PC-9 (cell line): Measurements from ENCODE around the gene RBMS3. TPM values are rescaled to one million over a fixed set of nuclear protein-coding genes. Genes with fewer than 3 reads are reported as not detected.

Experiments
- BruUV-seq: library from RNA; stranded (reverse); fragments of 400-500 nt; replicated peaks from 2 replicates; lab custom pipeline; 2021; lab: Mats Ljungman, UMichigan
- CTCF ChIA-PET: fragments of 300-600 bp; sonication (Branson Sonifier 250); formaldehyde crosslinking; loops from one replicate; lab custom pipeline; 2022; ENCODE audit warnings: antibody characterized with exemption; lab: Charles Lee
- POLR2A ChIA-PET: fragments of 300-600 bp; sonication (Branson Sonifier 250); formaldehyde crosslinking; loops from one replicate; lab custom pipeline; 2022; ENCODE audit warnings: antibody characterized with exemption; ENCODE audit not compliant: unreplicated experiment; lab: Charles Lee
- DNase-seq, 2 experiments: peaks; one replicate each; pipeline versions ENCODE4 v3.0.0 to v3.0.0-alpha.2; 2015 to 2022; ENCODE audit warnings: mixed read lengths in 1 of 2
- H2AFZ ChIP-seq: fragments of 200-600 bp; sonication (generic); 2 replicates; pipeline ENCODE4 v1.8.1; 2017; ENCODE audit warnings: antibody characterized with exemption
- H3F3A ChIP-seq: fragments of 200-600 bp; sonication (generic); 2 replicates; pipeline ENCODE4 v1.8.1; 2017; ENCODE audit warnings: antibody characterized with exemption, mild to moderate bottlenecking, low read depth; ENCODE audit not compliant: insufficient read depth
- H3K27ac ChIP-seq: fragments of 200-600 bp; sonication (generic); 2 replicates; pipeline ENCODE4 v1.6.1; 2016; ENCODE audit warnings: mixed run types
- H3K27me3 ChIP-seq: fragments of 200-600 bp; sonication (generic); 2 replicates; pipeline ENCODE4 v1.6.1; 2016; ENCODE audit warnings: low read depth, mixed run types; ENCODE audit not compliant: insufficient read depth
- H3K36me3 ChIP-seq: fragments of 200-600 bp; sonication (generic); 2 replicates; pipeline ENCODE4 v1.6.1; 2016; ENCODE audit warnings: low read depth, mixed run types
- H3K4me1 ChIP-seq: fragments of 200-600 bp; sonication (generic); replicated peaks from 2 replicates; pipeline ENCODE4 v1.6.1; 2016; ENCODE audit warnings: mixed run types; ENCODE audit not compliant: insufficient read depth
- H3K4me2 ChIP-seq: fragments of 200-600 bp; sonication (generic); 2 replicates; pipeline ENCODE4 v1.6.1; 2017; ENCODE audit warnings: mixed run types
- H3K4me3 ChIP-seq: fragments of 200-600 bp; sonication (generic); 2 replicates; pipeline ENCODE4 v1.6.1; 2016; ENCODE audit warnings: mixed run types
- H3K79me2 ChIP-seq: fragments of 200-600 bp; sonication (generic); 2 replicates; pipeline ENCODE4 v1.6.1; 2017; ENCODE audit warnings: low read depth, mixed run types
- H3K9me2 ChIP-seq: fragments of 200-600 bp; sonication (generic); 2 replicates; pipeline ENCODE4 v1.8.1; 2017; ENCODE audit warnings: mild to moderate bottlenecking; ENCODE audit not compliant: insufficient read depth
- H3K9me3 ChIP-seq: fragments of 200-600 bp; sonication (generic); 2 replicates; pipeline ENCODE4 v1.8.1; 2016; ENCODE audit warnings: low read depth; ENCODE audit not compliant: insufficient read depth
- H4K20me1 ChIP-seq: fragments of 200-600 bp; sonication (generic); 2 replicates; pipeline ENCODE4 v1.8.1; 2017; ENCODE audit not compliant: insufficient read depth
- EZH2 ChIP-seq: fragments of 200-600 bp; sonication (generic); IDR thresholded peaks from 2 replicates; pipeline ENCODE4 v1.8.0; 2017; ENCODE audit warnings: antibody characterized with exemption, low read depth
- intact Hi-C: fragments of 100-400 bp; cut with micrococcal nuclease; formaldehyde crosslinking; loops from one replicate; pipeline ENCODE4 v1.10.0; 2022; ENCODE audit not compliant: unreplicated experiment
- total RNA-seq: library from RNA; stranded (reverse); gene quantifications from 2 replicates; pipeline ENCODE4 v1.2.3, GENCODE V29; 2021
- TF ChIP-seq, protein P1 (sequence below): fragments of 200-600 bp; sonication (generic); conservative IDR thresholded peaks from 2 replicates; pipeline ENCODE4 v1.6.1; 2017; ENCODE audit warnings: mixed run types, antibody characterized with exemption, mild to moderate bottlenecking, moderate library complexity

RBMS3 gene
- total RNA-seq, 1 experiment from 2014 or later = 3.5 TPM

DNA sequence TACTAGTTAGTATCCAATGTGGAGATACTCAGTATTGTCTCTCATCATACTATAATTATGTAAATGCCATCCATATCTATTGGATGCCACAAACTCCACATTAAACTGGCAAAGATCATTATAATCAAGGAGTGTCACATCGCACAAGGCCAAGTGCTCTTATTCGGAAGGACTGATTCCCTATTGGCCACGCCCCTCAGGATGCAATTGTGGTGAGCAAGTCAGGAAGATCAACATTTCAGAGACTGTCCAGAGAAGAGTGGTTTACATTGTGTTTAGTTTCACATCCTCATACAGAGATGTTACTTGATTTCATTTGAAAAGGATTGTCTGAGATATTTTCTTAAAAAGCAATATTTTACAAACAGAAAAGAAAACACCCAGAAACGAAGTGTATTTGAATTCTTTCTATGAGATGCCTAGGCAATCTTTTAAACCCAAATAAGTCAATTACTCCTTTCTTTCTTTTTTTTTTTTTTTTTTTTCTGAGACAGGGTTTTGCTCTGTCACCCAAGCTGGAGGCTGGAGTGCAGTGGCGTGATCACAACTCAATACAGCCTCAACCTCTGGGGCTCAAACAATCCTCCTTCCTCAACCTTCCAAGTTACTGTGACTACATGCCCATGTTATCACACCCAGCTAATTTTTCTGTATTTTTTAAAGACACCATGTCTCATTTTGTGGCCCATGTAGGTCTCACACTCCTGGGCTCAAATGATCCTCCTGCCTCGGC lies 369.1 kb downstream of the RBMS3 start:
- DNase-seq = no peak
- Histone ChIP-seq H3K79me2 (no peaks in the 10 kb centered on the region), H3K9me2 (no peaks in the 10 kb centered on the region; the same call in 1 of the 2 replicates), H2AFZ (no peak overlapping the region), H3K9me3 (no peaks in the 10 kb centered on the region; the same call in 1 of the 2 replicates), H3F3A (no peaks in the 10 kb centered on the region), H3K4me2 (no peak overlapping the region), H3K4me3 (no peak overlapping the region), H3K27ac (no peak overlapping the region), H3K36me3 (no peaks in the 10 kb centered on the region), H3K27me3 (no peaks in the 10 kb centered on the region), H3K4me1 (no peaks in the 10 kb centered on the region), H4K20me1 (no peaks in the 10 kb centered on the region)
- ChIA-PET CTCF (no interaction called here), POLR2A (no interaction called here)
- TF ChIP-seq, protein P1, sequence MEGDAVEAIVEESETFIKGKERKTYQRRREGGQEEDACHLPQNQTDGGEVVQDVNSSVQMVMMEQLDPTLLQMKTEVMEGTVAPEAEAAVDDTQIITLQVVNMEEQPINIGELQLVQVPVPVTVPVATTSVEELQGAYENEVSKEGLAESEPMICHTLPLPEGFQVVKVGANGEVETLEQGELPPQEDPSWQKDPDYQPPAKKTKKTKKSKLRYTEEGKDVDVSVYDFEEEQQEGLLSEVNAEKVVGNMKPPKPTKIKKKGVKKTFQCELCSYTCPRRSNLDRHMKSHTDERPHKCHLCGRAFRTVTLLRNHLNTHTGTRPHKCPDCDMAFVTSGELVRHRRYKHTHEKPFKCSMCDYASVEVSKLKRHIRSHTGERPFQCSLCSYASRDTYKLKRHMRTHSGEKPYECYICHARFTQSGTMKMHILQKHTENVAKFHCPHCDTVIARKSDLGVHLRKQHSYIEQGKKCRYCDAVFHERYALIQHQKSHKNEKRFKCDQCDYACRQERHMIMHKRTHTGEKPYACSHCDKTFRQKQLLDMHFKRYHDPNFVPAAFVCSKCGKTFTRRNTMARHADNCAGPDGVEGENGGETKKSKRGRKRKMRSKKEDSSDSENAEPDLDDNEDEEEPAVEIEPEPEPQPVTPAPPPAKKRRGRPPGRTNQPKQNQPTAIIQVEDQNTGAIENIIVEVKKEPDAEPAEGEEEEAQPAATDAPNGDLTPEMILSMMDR = no peak
- TF ChIP-seq EZH2 = no peak
- intact Hi-C loops = no loop called here
- no TSS peak for BruUV-seq

DNA sequence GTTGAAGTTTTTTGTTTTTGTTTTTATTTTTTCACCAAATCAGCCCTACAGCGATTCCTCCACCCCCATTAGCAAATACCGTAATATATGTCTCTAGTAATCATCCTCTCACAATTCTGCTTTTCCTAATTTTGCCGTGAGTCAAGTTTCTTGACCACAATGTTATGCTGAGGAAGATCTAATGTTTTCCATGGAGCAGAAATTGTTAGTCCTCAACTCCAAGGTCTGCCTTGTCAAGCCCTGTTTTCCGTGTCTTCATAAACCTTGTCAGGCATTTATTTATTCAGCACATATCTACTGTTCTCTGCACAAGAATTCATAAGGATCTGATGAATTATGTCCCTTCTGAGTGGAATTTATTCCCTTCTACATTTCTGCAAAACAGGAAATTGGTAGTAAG lies 372.8 kb downstream of the RBMS3 start:
- no peak for TF ChIP-seq EZH2
- TF ChIP-seq, protein P1 = no peak
- DNase-seq = no peak
- no peak overlapping the region for H3K4me3 ChIP-seq
- H3K79me2 ChIP-seq = no peaks in the 10 kb centered on the region
- BruUV-seq = no TSS peak
- H3F3A ChIP-seq = no peaks in the 10 kb centered on the region
- no peaks in the 10 kb centered on the region for H3K4me1 ChIP-seq
- POLR2A ChIA-PET = no interaction called here
- H3K9me2 ChIP-seq = no peaks in the 10 kb centered on the region
- H4K20me1 ChIP-seq = no peaks in the 10 kb centered on the region
- no peak overlapping the region for H3K27ac ChIP-seq
- intact Hi-C loops = no loop called here
- no peaks in the 10 kb centered on the region for H3K36me3 ChIP-seq
- CTCF ChIA-PET = no interaction called here
- H3K9me3 ChIP-seq = no peaks in the 10 kb centered on the region
- H3K4me2 ChIP-seq = no peak overlapping the region
- no peaks in the 10 kb centered on the region for H3K27me3 ChIP-seq
- H2AFZ ChIP-seq = no peak overlapping the region

DNA sequence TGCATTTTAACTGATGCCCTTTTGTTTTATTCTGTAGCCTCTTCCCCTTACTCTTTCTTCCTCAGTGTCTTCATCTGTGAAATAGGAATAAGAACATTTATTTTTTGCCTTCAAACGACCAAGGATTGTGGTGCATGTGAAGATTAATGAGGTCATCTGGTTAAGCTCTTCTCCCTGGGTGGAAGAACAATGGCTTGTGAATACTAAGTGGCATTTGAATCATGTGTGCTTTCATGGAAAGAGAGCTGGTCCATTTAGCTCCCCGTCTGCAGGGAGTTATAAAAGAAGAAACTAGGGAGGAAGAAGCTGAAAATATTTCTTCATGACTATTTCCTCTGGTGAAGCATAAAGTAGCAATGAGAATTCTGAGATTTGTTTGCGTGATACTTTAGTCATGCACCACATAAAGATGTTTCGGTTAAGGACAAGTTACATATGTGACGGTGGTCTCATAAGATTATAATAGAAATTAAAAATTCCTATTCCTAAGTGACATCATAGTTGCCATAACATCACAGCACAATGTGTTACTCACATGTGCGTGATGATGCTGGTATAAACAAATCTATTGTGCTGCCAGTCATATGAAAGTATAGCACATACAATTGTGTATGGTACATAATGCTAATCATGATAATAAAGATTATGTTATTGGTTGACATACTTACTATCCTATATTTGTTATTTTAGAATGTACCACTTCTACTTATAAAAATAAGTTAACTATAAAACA lies 374.3 kb downstream of the RBMS3 start:
- H3K4me2 ChIP-seq = no peak overlapping the region
- H3K4me1 ChIP-seq = no peaks in the 10 kb centered on the region
- POLR2A ChIA-PET = no interaction called here
- no peaks in the 10 kb centered on the region for H3K79me2 ChIP-seq
- H3K4me3 ChIP-seq = no peak overlapping the region
- no peak overlapping the region for H3K27ac ChIP-seq
- H3K27me3 ChIP-seq = no peaks in the 10 kb centered on the region
- intact Hi-C loops = no loop called here
- H3K9me3 ChIP-seq = no peaks in the 10 kb centered on the region
- TF ChIP-seq EZH2 = no peak
- TF ChIP-seq, protein P1 = no peak
- no peaks in the 10 kb centered on the region for H4K20me1 ChIP-seq
- no peaks in the 10 kb centered on the region for H3F3A ChIP-seq
- H2AFZ ChIP-seq = no peak overlapping the region
- no TSS peak for BruUV-seq
- no peaks in the 10 kb centered on the region for H3K9me2 ChIP-seq
- no peak for DNase-seq
- CTCF ChIA-PET = no interaction called here
- no peaks in the 10 kb centered on the region for H3K36me3 ChIP-seq
